HepG2 (cell line): ENCODE results near the gene ANKRD13D. TPM values are rescaled to one million over a fixed set of nuclear protein-coding genes. Genes with fewer than 3 reads are reported as not detected.

Source experiments
- ATAC-seq: fragments of 200-7000 bp; cut with Tn5 transposase; 3 replicates; pipeline ENCODE4 v1.9.1; 2020; ENCODE audit warnings: mild to moderate bottlenecking, moderate library complexity
- BruUV-seq: library from RNA; stranded (reverse); fragments of 400-500 nt; replicated peaks from 2 replicates; lab custom pipeline; 2021; lab: Mats Ljungman, UMichigan
- CTCF ChIA-PET: fragments of 300-600 bp; formaldehyde crosslinking; extraction: SDS; loops from one replicate; lab custom pipeline; 2021; ENCODE audit warnings: low total read pairs, inconsistent platforms, low intra/inter-chr PET ratio; lab: Yijun Ruan, JAX
- POLR2A ChIA-PET: fragments of 350-600 bp; sonication (Branson Sonifier 250); formaldehyde crosslinking; loops from one replicate; lab custom pipeline; 2020; ENCODE audit warnings: antibody characterized with exemption, inconsistent platforms; lab: Yijun Ruan, JAX
- DNase-seq: peaks from one replicate; pipeline ENCODE4 v3.0.0-alpha.2; 2015; ENCODE audit warnings: low spot score
- FAIRE-seq: peaks from 3 replicates; lab custom pipeline; 2011; peaks lifted over from hg19 to GRCh38; lab: Jason Lieb, UNC
- H2AFZ ChIP-seq: one replicate; pipeline ENCODE4 v1.6.1; 2011; ENCODE audit warnings: low read length, inconsistent platforms
- H3K27ac ChIP-seq: fragments of 300-600 bp; 3 replicates; pipeline ENCODE4 v1.8.0; 2011; ENCODE audit warnings: mixed run types, mild to moderate bottlenecking, mixed read lengths, low read length, inconsistent platforms; ENCODE audit not compliant: insufficient read depth; ENCODE audit errors: extremely low read length
- H3K27me3 ChIP-seq, 2 experiments: fragments of 200-600 bp in 1 of 2; 2 replicates in 1 of 2; 3 replicates in 1 of 2; pipeline versions ENCODE4 v1.6.0 to v1.8.0; 2011; ENCODE audit warnings: low read length in 2 of 2, mild to moderate bottlenecking in 2 of 2, moderate library complexity in 2 of 2, inconsistent platforms in 1 of 2; ENCODE audit not compliant: insufficient read depth in 2 of 2, control insufficient read depth in 1 of 2
- H3K36me3 ChIP-seq, 2 experiments: fragments of 200-600 bp in 1 of 2; replicated peaks in 1 of 2; 2 replicates in 1 of 2; 3 replicates in 1 of 2; pipeline versions ENCODE4 v1.5.1 to v1.8.0; 2011; ENCODE audit warnings: low read length in 2 of 2, inconsistent platforms in 1 of 2; ENCODE audit not compliant: insufficient read depth in 2 of 2, control insufficient read depth in 1 of 2
- H3K4me1 ChIP-seq: 2 replicates; pipeline ENCODE4 v1.5.1; 2012; ENCODE audit warnings: low read length, inconsistent platforms; ENCODE audit not compliant: insufficient read depth
- H3K4me2 ChIP-seq: 2 replicates; pipeline ENCODE4 v1.6.0; 2011; ENCODE audit warnings: low read depth, low read length, inconsistent platforms
- H3K4me3 ChIP-seq, 3 experiments: fragments of 200-600 bp in 1 of 3; sonication (generic), shearing (Covaris generic) in 1 of 3; replicated peaks in 1 of 3; 2 replicates each; pipeline ENCODE4 v1.5.1; 2011 to 2016; ENCODE audit warnings: low read length in 3 of 3, inconsistent platforms in 2 of 3, low read depth in 2 of 3, mild to moderate bottlenecking in 2 of 3, control low read depth in 1 of 3, mixed read lengths in 1 of 3; ENCODE audit not compliant: insufficient read depth in 1 of 3
- H3K79me2 ChIP-seq: one replicate; pipeline ENCODE4 v1.6.1; 2011; ENCODE audit warnings: low read length, inconsistent platforms; ENCODE audit not compliant: insufficient read depth
- H3K9ac ChIP-seq: 2 replicates; pipeline ENCODE4 v1.6.0; 2011; ENCODE audit warnings: mild to moderate bottlenecking, low read depth, low read length, inconsistent platforms; ENCODE audit not compliant: insufficient read depth
- H3K9me3 ChIP-seq: 2 replicates; pipeline ENCODE4 v1.5.1; 2012; ENCODE audit warnings: mild to moderate bottlenecking, low read length
- H4K20me1 ChIP-seq: 2 replicates; pipeline ENCODE4 v1.6.0; 2011; ENCODE audit warnings: inconsistent platforms, mild to moderate bottlenecking, low read length, moderate library complexity; ENCODE audit not compliant: insufficient read depth
- ELF1 ChIP-seq: sonication (generic); formaldehyde crosslinking; IDR thresholded peaks from 2 replicates; pipeline ENCODE4 v1.4.0; 2020; ENCODE audit warnings: missing genetic modification reagents
- FOXM1 ChIP-seq: sonication (generic); formaldehyde crosslinking; IDR thresholded peaks from 2 replicates; pipeline ENCODE4 v1.5.0; 2020; ENCODE audit warnings: missing genetic modification reagents
- FOXO1 ChIP-seq: sonication (generic); formaldehyde crosslinking; IDR thresholded peaks from 2 replicates; pipeline ENCODE4 v1.4.0; 2020; ENCODE audit warnings: missing genetic modification reagents
- KDM4B ChIP-seq: sonication (generic); formaldehyde crosslinking; IDR thresholded peaks from 2 replicates; pipeline ENCODE4 v1.4.0; 2020; ENCODE audit warnings: missing genetic modification reagents
- KLF15 ChIP-seq: sonication (generic); formaldehyde crosslinking; IDR thresholded peaks from 2 replicates; pipeline ENCODE4 v1.8.1; 2023; ENCODE audit warnings: borderline replicate concordance, mild to moderate bottlenecking, inconsistent platforms, missing genetic modification reagents, mixed read lengths
- KLF9 ChIP-seq: IDR thresholded peaks from 2 replicates; pipeline ENCODE4 v1.6.1; 2016; ENCODE audit warnings: low read depth
- NFIB ChIP-seq: sonication (generic); formaldehyde crosslinking; IDR thresholded peaks from 2 replicates; pipeline ENCODE4 v1.9.0; 2021; ENCODE audit warnings: missing genetic modification reagents, mild to moderate bottlenecking, borderline replicate concordance
- SMAD3 ChIP-seq: sonication (generic); formaldehyde crosslinking; IDR thresholded peaks from 2 replicates; pipeline ENCODE4 v1.4.0; 2020; ENCODE audit warnings: missing genetic modification reagents
- SNAPC2 ChIP-seq: sonication (generic); formaldehyde crosslinking; IDR thresholded peaks from 2 replicates; pipeline ENCODE4 v1.8.1; 2022; ENCODE audit warnings: mild to moderate bottlenecking, missing genetic modification reagents
- SP2 ChIP-seq: sonication (generic); formaldehyde crosslinking; IDR thresholded peaks from 2 replicates; pipeline ENCODE4 v1.5.1; 2020; ENCODE audit warnings: mild to moderate bottlenecking, missing genetic modification reagents
- TCF12 ChIP-seq, 2 experiments: fragments of 450-650 bp in 1 of 2; sonication (generic) in 1 of 2; formaldehyde crosslinking in 1 of 2; IDR thresholded peaks; 2 replicates each; pipeline versions ENCODE4 v1.6.1 to v1.8.0; 2017 to 2022; ENCODE audit warnings: antibody characterized with exemption in 1 of 2, mild to moderate bottlenecking in 1 of 2, missing genetic modification reagents in 1 of 2, moderate library complexity in 1 of 2
- TEAD2 ChIP-seq: sonication (generic); formaldehyde crosslinking; IDR thresholded peaks from 2 replicates; pipeline ENCODE4 v1.9.0; 2021; ENCODE audit warnings: missing genetic modification reagents
- TSC22D2 ChIP-seq: sonication (generic); formaldehyde crosslinking; IDR thresholded peaks from 2 replicates; pipeline ENCODE4 v1.5.1; 2020; ENCODE audit warnings: missing genetic modification reagents, mild to moderate bottlenecking, borderline replicate concordance
- ZNF124 ChIP-seq: sonication (generic); formaldehyde crosslinking; IDR thresholded peaks from 2 replicates; pipeline ENCODE4 v1.4.0; 2020; ENCODE audit warnings: missing genetic modification reagents
- ZNF329 ChIP-seq: sonication (generic); formaldehyde crosslinking; IDR thresholded peaks from 2 replicates; pipeline ENCODE4 v1.9.0; 2021; ENCODE audit warnings: low read depth, mild to moderate bottlenecking, missing genetic modification reagents
- WGBS: methylation state at CpG from one replicate; pipeline ENCODE4 v1.1.6; 2017; ENCODE audit warnings: low lambda C conversion rate; 5-methylcytosine and 5-hydroxymethylcytosine counted together
- in situ Hi-C: cut with HindIII; loops from 2 replicates; pipeline ENCODE4 v1.10.0; 2017; ENCODE audit warnings: low pct_unique_long_range_greater_than_20kb; ENCODE audit not compliant: extremely low pct_ligation_motif_present
- intact Hi-C: fragments of 100-400 bp; cut with micrococcal nuclease; formaldehyde crosslinking; loops from one replicate; pipeline ENCODE4 v1.10.0; 2022; ENCODE audit not compliant: unreplicated experiment
- polyA plus RNA-seq, 8 experiments: library from polyadenylated mRNA; depleted of rRNA in 3 of 8; stranded (reverse) in 7 of 8; unstranded in 1 of 8; fragments of >200 nt; fragmentation: Illumina TruSeq in 4 of 8; extraction: Trizol in 4 of 8; gene quantifications; 2 replicates each; pipeline versions ENCODE4 v1.2.1 to v1.2.3, GENCODE V29; 2011 to 2016; ENCODE audit warnings: low read depth in 4 of 8, missing spikeins in 1 of 8, mixed read lengths in 1 of 8; ENCODE audit not compliant: insufficient read depth in 1 of 8
- total RNA-seq, 5 experiments: library from RNA; depleted of rRNA; stranded (reverse); fragments of >200 nt; fragmentation: Illumina TruSeq; extraction: Trizol; gene quantifications; 2 replicates each; pipeline ENCODE4 v1.2.3, GENCODE V29; 2016; ENCODE audit warnings: low read depth in 1 of 5
- TF ChIP-seq, protein P1 (sequence below): sonication (generic); formaldehyde crosslinking; IDR thresholded peaks from 2 replicates; pipeline ENCODE4 v1.5.1; 2020; ENCODE audit warnings: mild to moderate bottlenecking, missing genetic modification reagents, borderline replicate concordance
- TF ChIP-seq, protein P2 (sequence below): sonication (generic); formaldehyde crosslinking; IDR thresholded peaks from 2 replicates; pipeline ENCODE4 v1.4.0; 2020; ENCODE audit warnings: mild to moderate bottlenecking, low read depth, missing genetic modification reagents

ANKRD13D gene
- total and polyA plus RNA-seq, 2 of the 13 experiments (the other 11 are each of a cell fraction or from before 2014, with no cell fraction given): 18.6 to 27.3 TPM

DNA sequence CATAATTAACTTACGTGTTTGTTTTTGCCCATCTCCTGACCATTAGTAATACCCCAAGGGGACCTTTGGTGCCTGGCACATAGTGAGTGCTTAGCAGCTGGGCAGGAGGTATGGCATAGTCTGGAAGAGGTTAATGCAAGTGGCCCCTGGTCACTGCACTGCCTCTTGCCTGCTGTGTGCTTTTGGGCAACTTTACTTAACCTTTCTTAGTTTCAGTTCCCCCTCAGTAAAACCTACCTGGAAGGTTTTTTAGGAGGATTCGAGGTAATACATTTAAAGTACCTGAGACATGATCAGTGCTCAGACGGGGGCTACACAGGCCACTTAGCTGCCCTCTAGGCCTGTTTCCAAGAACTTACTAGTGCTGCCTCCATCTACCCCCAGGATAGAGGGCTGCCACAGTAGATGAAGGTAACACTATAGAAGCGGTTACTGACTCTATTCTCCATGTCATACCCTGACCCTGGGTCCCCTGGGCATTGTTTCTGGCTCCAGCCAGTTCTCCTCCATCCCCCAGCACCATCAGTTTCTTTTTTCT, 60.9 kb downstream of the ANKRD13D start:
- Histone ChIP-seq H3K36me3 (no peaks in the 10 kb centered on the region), H3K9me3 (no peaks in the 10 kb centered on the region), H3K9ac (no peak overlapping the region), H2AFZ (no peak overlapping the region), H3K4me1 (peaks cover 36% of the 10 kb centered on the region), H3K27me3 (no peaks in the 10 kb centered on the region), H3K4me2 (no peak overlapping the region), H3K4me3 (no peak overlapping the region), H3K27ac (no peak overlapping the region), H3K79me2 (no peaks in the 10 kb centered on the region), H4K20me1 (no peaks in the 10 kb centered on the region)
- DNase-seq (no peak), FAIRE-seq (no peak), ATAC-seq (no peak)
- no TSS peak for BruUV-seq
- intact Hi-C loops: no loop called here
- ChIA-PET CTCF (interaction anchor here (2.6 kb wide), 1 partner anchor 32 kb away, joined by 25 read pairs; no protein-coding TSS in a partner anchor), POLR2A (interaction anchor here (9.7 kb wide), 1 partner anchor 28 kb away, joined by 365 read pairs; the partner anchor contains the start of gene CLCF1)
- in situ Hi-C loops: loop anchor here (5.0 kb wide), 1 partner anchor 37 kb away; no protein-coding TSS in a partner anchor
- WGBS: 77% methylated on average over 4 of the region's 4 CpGs
- TF ChIP-seq, protein P1, sequence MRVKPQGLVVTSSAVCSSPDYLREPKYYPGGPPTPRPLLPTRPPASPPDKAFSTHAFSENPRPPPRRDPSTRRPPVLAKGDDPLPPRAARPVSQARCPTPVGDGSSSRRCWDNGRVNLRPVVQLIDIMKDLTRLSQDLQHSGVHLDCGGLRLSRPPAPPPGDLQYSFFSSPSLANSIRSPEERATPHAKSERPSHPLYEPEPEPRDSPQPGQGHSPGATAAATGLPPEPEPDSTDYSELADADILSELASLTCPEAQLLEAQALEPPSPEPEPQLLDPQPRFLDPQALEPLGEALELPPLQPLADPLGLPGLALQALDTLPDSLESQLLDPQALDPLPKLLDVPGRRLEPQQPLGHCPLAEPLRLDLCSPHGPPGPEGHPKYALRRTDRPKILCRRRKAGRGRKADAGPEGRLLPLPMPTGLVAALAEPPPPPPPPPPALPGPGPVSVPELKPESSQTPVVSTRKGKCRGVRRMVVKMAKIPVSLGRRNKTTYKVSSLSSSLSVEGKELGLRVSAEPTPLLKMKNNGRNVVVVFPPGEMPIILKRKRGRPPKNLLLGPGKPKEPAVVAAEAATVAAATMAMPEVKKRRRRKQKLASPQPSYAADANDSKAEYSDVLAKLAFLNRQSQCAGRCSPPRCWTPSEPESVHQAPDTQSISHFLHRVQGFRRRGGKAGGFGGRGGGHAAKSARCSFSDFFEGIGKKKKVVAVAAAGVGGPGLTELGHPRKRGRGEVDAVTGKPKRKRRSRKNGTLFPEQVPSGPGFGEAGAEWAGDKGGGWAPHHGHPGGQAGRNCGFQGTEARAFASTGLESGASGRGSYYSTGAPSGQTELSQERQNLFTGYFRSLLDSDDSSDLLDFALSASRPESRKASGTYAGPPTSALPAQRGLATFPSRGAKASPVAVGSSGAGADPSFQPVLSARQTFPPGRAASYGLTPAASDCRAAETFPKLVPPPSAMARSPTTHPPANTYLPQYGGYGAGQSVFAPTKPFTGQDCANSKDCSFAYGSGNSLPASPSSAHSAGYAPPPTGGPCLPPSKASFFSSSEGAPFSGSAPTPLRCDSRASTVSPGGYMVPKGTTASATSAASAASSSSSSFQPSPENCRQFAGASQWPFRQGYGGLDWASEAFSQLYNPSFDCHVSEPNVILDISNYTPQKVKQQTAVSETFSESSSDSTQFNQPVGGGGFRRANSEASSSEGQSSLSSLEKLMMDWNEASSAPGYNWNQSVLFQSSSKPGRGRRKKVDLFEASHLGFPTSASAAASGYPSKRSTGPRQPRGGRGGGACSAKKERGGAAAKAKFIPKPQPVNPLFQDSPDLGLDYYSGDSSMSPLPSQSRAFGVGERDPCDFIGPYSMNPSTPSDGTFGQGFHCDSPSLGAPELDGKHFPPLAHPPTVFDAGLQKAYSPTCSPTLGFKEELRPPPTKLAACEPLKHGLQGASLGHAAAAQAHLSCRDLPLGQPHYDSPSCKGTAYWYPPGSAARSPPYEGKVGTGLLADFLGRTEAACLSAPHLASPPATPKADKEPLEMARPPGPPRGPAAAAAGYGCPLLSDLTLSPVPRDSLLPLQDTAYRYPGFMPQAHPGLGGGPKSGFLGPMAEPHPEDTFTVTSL (CRISPR knock-in tag): no peak
- TF ChIP-seq NFIB (CRISPR knock-in tag): no peak
- no peak for TF ChIP-seq KLF9 (CRISPR knock-in tag)
- no peak for TF ChIP-seq ZNF124
- TF ChIP-seq SMAD3: no peak
- no peak for TF ChIP-seq SNAPC2
- TF ChIP-seq ELF1 (CRISPR knock-in tag): no peak
- no peak for TF ChIP-seq TEAD2 (CRISPR knock-in tag)
- TF ChIP-seq TSC22D2 (CRISPR knock-in tag): no peak
- TF ChIP-seq FOXO1 (CRISPR knock-in tag): no peak
- no peak for TF ChIP-seq TCF12 (IDR thresholded peaks at IDR 0.05)
- TF ChIP-seq TCF12 (CRISPR knock-in tag; IDR thresholded peaks at IDR 0.05): no peak
- TF ChIP-seq SP2 (CRISPR knock-in tag): no peak
- TF ChIP-seq, protein P2, sequence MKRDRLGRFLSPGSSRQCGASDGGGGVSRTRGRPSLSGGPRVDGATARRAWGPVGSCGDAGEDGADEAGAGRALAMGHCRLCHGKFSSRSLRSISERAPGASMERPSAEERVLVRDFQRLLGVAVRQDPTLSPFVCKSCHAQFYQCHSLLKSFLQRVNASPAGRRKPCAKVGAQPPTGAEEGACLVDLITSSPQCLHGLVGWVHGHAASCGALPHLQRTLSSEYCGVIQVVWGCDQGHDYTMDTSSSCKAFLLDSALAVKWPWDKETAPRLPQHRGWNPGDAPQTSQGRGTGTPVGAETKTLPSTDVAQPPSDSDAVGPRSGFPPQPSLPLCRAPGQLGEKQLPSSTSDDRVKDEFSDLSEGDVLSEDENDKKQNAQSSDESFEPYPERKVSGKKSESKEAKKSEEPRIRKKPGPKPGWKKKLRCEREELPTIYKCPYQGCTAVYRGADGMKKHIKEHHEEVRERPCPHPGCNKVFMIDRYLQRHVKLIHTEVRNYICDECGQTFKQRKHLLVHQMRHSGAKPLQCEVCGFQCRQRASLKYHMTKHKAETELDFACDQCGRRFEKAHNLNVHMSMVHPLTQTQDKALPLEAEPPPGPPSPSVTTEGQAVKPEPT (CRISPR knock-in tag): no peak
- TF ChIP-seq FOXM1 (CRISPR knock-in tag): no peak
- no peak for TF ChIP-seq KDM4B (CRISPR knock-in tag)
- no peak for TF ChIP-seq ZNF329 (CRISPR knock-in tag)
- TF ChIP-seq KLF15: no peak
